Measurements from ENCODE around the gene XRCC3.

The XRCC3 gene

GRCh38 chr14:103715052-103716000, at the start of gene XRCC3, which contains the start of gene ZFYVE21:
TSS of gene XRCC3 (minus strand) at chr14:103715451. CDS start at chr14:103711087, 4,364 bp downstream.
TSS of gene ZFYVE21 (plus strand) at chr14:103715810. CDS start at chr14:103715842, 32 bp downstream.
- peak; percentile 99 for DNase-seq

- no peak for DNase-seq
Observed at GRCh38 chr14:103763730-103764488, 48.7 kb upstream of the XRCC3 start.

DNA sequence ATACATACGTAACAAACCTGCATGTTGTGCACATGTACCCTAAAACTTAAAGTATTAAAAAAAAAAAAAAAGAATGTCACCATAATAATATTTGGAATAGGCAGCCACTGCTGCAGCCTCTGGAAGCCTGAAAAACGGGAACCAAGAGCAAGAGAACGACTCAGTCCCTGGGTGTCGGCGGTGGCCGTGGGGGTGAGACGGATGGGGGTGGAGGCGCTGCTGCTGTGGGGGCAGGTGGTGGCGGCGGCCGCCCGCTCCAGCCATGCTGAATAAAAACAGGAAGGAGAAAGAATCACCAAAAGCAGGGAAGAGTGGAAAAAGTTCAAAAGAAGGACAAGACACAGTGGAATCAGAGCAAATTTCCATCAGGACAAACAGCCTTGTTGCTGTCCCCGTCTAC, 47.3 kb upstream of the XRCC3 start:
- DNase-seq: no peak

GRCh38 chr14:103762036-103762435, 46.8 kb upstream of the XRCC3 start:
- no peak for DNase-seq

DNA sequence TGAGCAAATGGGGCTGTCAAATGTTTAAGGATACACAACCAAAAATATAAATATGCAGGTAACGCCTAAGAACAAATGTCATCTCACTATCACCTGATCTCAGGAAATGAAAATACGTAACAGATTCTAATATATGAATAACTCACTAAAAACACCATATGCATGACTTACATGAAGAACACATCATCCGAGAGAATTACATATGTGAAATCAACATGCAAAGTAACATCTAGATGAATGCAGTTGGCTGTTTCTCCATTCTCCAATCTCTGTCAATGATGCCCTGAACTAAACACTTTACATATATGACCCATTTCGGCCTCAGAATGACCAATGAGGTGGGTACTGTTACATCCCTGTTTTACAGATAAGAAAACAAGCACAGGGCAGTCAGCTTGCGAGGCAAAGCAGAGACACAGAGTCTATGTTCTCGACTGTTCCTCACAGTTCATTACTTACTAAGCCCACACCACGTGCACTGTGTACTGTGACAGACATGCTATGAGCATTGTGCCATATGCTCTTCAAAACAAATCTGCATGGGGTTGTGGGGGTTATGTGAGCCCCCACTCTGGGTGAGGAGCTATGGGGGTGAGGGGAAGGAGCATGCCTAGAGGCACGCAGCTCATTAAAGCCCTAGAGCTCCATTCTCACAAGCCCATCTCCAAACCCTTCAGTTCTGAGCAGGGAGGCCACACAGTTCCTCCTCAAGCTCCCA, 43.0 kb upstream of the XRCC3 start:
- no peak for DNase-seq

DNA sequence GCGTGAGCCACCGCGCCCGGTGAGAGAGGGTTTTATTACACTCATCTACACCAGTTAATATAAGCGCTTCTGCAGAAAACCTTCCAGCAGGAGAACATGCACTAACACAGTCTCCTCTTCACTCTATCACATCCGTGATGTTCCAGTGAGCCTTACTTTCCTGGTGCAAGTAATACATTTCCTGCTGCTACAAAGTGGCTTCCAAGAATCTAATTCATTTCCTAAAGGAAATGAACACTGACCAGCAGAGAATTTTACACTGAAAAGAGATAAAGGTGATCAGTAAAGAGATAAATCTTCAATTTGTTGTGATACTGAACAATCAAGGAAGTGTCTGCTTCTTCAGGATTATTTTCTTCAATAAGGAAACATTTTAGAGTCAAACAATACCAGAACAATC, 39.8 kb upstream of the XRCC3 start:
- no peak for DNase-seq

DNA sequence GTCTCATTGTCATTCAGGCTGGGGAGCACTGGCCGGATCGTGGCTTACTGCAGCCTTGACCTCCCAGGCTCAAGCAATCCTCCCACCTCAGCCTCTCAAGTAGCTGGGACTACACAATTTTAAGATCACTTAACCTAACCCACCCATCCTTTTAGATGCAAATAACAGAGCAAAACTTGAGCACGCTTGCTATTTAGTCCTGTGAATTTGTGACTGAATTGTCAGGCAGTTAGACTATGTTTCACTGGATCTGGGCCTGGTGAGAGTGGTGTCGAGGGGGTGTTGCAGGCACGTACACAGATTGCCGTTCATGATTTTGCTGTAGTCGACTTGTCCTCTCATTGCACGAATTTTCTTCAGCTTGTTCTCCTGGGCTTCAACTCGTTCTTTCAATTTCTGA, 38.5 kb upstream of the XRCC3 start:
- no peak for DNase-seq

DNA sequence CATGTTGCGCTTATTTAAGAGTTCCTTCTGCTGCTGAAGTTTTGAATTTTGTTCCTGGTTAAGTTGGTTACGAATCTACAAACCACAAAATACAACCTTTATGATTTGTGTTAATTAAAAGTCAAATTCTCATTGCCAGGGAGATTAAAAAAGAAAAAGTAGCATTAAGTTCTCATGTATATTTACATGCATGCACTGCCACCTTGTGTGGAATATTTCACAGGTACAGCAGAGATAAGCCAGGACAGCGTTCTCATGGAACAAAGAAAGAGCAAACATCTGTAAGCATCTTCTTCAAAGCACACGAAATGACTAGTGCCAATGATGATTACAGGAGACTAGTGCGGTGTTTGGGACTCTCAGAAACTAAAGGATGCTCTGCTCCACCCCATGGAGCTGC, 34.6 kb upstream of the XRCC3 start:
- no peak for DNase-seq

GRCh38 chr14:103749452-103749851, 34.2 kb upstream of the XRCC3 start:
- no peak for DNase-seq

GRCh38 chr14:103748534-103748857, 33.2 kb upstream of the XRCC3 start:
- peak; percentile 4 for DNase-seq

- no peak for DNase-seq
Observed at GRCh38 chr14:103746701-103747100, 31.4 kb upstream of the XRCC3 start.

- DNase-seq: no peak
Observed at GRCh38 chr14:103745424-103745823, 30.2 kb upstream of the XRCC3 start.

GRCh38 chr14:103744621-103745395, 29.6 kb upstream of the XRCC3 start:
- no peak for DNase-seq

DNA sequence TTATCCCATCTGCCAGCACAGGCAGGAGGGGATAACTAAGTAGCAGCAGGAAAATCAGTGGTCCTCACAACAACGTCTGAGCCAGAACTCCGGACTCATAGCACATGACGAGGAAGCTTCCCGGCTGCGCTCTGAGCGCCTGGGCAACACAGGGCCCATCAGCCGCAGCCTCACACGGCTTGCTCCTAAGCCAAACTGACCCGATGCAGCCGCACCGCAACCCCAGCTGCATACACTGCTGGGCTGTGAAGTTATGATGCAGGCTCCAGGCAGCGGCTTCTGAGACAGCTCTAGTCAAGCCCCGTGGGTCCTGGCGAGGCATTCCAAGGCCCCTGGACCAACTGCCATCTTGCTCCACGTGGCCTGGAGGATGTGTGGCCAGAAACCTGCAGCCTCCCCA, 28.4 kb upstream of the XRCC3 start:
- no peak for DNase-seq

- no peak for DNase-seq
Observed at GRCh38 chr14:103742499-103743255, 27.4 kb upstream of the XRCC3 start.

- DNase-seq: no peak
Observed at GRCh38 chr14:103741876-103742275, 26.6 kb upstream of the XRCC3 start.

DNA sequence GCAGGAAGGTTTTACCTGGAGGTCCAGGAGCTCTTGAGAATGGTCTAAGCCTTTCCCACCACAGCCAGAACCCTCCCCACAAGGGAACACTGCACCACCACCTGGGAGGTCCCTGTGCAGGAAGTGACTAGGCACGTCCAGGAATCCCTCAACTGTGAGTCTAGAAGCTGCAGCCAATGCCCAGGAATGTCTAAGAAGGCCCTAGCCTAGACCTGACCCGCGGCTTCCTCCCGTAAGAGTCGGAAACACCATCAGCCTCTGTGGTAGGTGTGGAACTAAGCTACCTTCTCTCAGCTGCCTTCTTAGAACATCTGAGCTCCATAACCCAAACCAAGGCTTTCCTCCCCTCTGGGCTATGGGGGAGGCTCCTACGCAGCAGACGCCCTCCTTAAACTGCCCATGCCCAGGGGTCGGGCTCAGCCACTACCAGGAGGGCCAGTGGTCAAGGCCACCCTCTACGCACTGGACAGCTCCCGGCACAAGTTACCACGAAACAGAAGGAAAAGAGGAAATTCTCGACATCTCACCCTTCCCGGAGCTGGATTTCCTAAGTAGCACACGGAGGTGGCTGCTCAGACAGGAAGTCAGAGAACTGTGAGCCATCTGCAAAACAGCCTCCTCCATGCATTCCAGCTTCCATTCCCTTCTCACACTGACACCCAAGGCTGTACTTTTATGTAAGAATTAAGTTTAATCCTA, 25.9 kb upstream of the XRCC3 start:
- DNase-seq: no peak

- DNase-seq: no peak
Observed at GRCh38 chr14:103739793-103740501, 24.7 kb upstream of the XRCC3 start.

DNA sequence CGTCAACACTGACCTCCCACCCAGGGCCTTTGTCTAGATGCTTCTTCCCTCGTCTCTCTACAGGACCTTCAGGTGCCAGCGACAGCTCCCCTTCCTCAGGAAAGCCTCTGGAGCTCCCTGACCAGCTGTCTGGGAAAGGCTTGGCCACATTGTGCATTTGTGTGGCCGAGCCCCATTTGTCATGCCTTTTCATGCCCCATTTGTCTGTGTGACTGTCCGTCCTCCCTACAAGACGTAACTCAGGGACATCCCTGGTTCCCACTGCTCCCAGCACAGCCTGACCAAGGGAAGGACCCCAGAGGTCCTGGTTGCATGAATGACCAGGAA, 24.2 kb upstream of the XRCC3 start:
- no peak for DNase-seq

DNA sequence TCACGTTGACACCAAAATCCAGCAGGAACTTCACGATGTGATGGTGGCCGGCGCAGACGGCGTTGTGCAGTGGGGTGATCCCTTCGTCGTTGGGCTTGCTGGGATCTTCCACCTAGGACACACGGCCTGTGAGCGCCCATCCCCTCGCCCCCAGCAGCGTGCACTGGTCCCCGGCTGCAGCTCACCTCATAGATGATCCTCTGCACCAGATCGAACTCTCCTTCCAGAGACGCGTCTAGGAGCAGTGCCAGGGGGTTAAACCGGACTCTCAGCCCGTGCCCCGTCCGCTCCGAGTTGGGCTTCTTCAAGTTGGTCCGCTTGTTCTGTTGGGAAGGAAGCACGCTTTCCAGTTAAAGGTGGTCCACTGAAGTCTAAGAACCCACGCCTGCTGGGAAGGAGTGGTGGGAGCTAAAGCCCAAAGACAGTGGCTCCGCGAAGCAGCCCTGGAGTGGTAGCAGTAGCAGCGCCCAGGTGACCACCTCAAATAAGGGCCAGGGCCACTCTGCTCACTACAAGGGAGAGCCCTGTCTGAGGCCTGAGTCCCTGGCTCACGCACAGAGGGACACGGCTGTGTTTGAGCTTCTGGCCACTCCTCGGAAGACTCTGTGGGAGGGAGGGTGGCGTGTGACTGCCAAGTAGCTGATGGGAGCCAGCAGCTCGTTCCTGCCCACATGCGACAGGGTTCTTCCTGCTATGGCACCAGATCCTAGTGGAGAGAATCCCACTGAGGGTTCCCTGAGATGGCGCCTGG, 23.6 kb upstream of the XRCC3 start:
- DNase-seq: no peak

Measured in stimulated activated naive CD4-positive, alpha-beta T cell treated with Interleukin-2 at 50 U/mL for 16 hours (primary cell).